ENCODE data around the gene ZFTA. TPM values are rescaled to one million over a fixed set of nuclear protein-coding genes. Genes with fewer than 3 reads are reported as not detected.
"Not testable (repeated sequence)": the region's sequence is repeated elsewhere in the genome, so short reads cannot be mapped to it uniquely, and the experiment has no call there.

Gene ZFTA
- polyA plus RNA-seq, 2 donors: 2.6 to 3.3 TPM

- H3K9me3 ChIP-seq (ENCODE audit: control insufficient read depth in 2 of 2, insufficient read depth in 1 of 2, low read depth in 1 of 2, low read length in 1 of 2): no peaks in the 10 kb centered on the region
- no peak overlapping the region for H3K27ac ChIP-seq (ENCODE audit: low read depth in 2 of 2, low read length in 1 of 2)
- no peaks in the 10 kb centered on the region for H3K27me3 ChIP-seq (ENCODE audit: control insufficient read depth in 1 of 2, insufficient read depth in 2 of 2, low read length in 2 of 2)
- H3K36me3 ChIP-seq (ENCODE audit: control insufficient read depth in 2 of 2, insufficient read depth in 2 of 2, low read length in 1 of 2): no peaks in the 10 kb centered on the region
- H3K4me1 ChIP-seq (ENCODE audit: control insufficient read depth in 2 of 2, insufficient read depth in 2 of 2, low read length in 1 of 2): no peaks in the 10 kb centered on the region
- WGBS, 2 donors: 94 to 95% methylated on average over 6 of the region's 6 CpGs
- H3K4me3 ChIP-seq (ENCODE audit: low read depth in 1 of 2, low read length in 2 of 2): no peak overlapping the region
Measured at GRCh38 chr11:63782749-63783148, 14.2 kb upstream of the ZFTA start.

GRCh38 chr11:63779039-63779438 is 10.5 kb upstream of the ZFTA start:
- Histone ChIP-seq H3K27ac (ENCODE audit: low read depth in 2 of 2, low read length in 1 of 2) (no peak overlapping the region), H3K4me1 (ENCODE audit: control insufficient read depth in 2 of 2, insufficient read depth in 2 of 2, low read length in 1 of 2) (no peaks in the 10 kb centered on the region), H3K4me3 (ENCODE audit: low read depth in 1 of 2, low read length in 2 of 2) (no peak overlapping the region), H3K27me3 (ENCODE audit: control insufficient read depth in 1 of 2, insufficient read depth in 2 of 2, low read length in 2 of 2) (no peaks in the 10 kb centered on the region), H3K9me3 (ENCODE audit: control insufficient read depth in 2 of 2, insufficient read depth in 1 of 2, low read depth in 1 of 2, low read length in 1 of 2) (no peaks in the 10 kb centered on the region), H3K36me3 (ENCODE audit: control insufficient read depth in 2 of 2, insufficient read depth in 2 of 2, low read length in 1 of 2) (no peaks in the 10 kb centered on the region)
- 62 to 65% methylated on average over 2 of the region's 2 CpGs for WGBS, 2 donors

- H3K36me3 ChIP-seq (ENCODE audit: control insufficient read depth in 2 of 2, insufficient read depth in 2 of 2, low read length in 1 of 2): no peaks in the 10 kb centered on the region
- 65 to 70% methylated on average over 3 of the region's 3 CpGs for WGBS, 2 donors
- H3K27me3 ChIP-seq (ENCODE audit: control insufficient read depth in 1 of 2, insufficient read depth in 2 of 2, low read length in 2 of 2): no peaks in the 10 kb centered on the region
- no peaks in the 10 kb centered on the region for H3K4me1 ChIP-seq (ENCODE audit: control insufficient read depth in 2 of 2, insufficient read depth in 2 of 2, low read length in 1 of 2)
- no peaks in the 10 kb centered on the region for H3K9me3 ChIP-seq (ENCODE audit: control insufficient read depth in 2 of 2, insufficient read depth in 1 of 2, low read depth in 1 of 2, low read length in 1 of 2)
- H3K4me3 ChIP-seq (ENCODE audit: low read depth in 1 of 2, low read length in 2 of 2): no peak overlapping the region
- no peak overlapping the region for H3K27ac ChIP-seq (ENCODE audit: low read depth in 2 of 2, low read length in 1 of 2)
Measured at GRCh38 chr11:63775191-63775590, 6.6 kb upstream of the ZFTA start.

GRCh38 chr11:63771741-63772318 is 3.3 kb upstream of the ZFTA start:
- H3K36me3 ChIP-seq (ENCODE audit: control insufficient read depth in 2 of 2, insufficient read depth in 2 of 2, low read length in 1 of 2); H3K27me3 ChIP-seq (ENCODE audit: control insufficient read depth in 1 of 2, insufficient read depth in 2 of 2, low read length in 2 of 2); H3K4me1 ChIP-seq (ENCODE audit: control insufficient read depth in 2 of 2, insufficient read depth in 2 of 2, low read length in 1 of 2); H3K27ac ChIP-seq (ENCODE audit: low read depth in 2 of 2, low read length in 1 of 2); H3K9me3 ChIP-seq (ENCODE audit: control insufficient read depth in 2 of 2, insufficient read depth in 1 of 2, low read depth in 1 of 2, low read length in 1 of 2); H3K4me3 ChIP-seq (ENCODE audit: low read depth in 1 of 2, low read length in 2 of 2): not testable (repeated sequence)
- WGBS, 2 donors: 89 to 90% methylated on average over 2 of the region's 2 CpGs

GRCh38 chr11:63770763-63771162 is 2.2 kb upstream of the ZFTA start:
- H3K9me3 ChIP-seq (ENCODE audit: control insufficient read depth in 2 of 2, insufficient read depth in 1 of 2, low read depth in 1 of 2, low read length in 1 of 2): no peaks in the 10 kb centered on the region
- H3K4me1 ChIP-seq (ENCODE audit: control insufficient read depth in 2 of 2, insufficient read depth in 2 of 2, low read length in 1 of 2): peaks cover 0 to 2% of the 10 kb centered on the region in 2 donors
- no peak overlapping the region for H3K27ac ChIP-seq (ENCODE audit: low read depth in 2 of 2, low read length in 1 of 2)
- no peaks in the 10 kb centered on the region for H3K36me3 ChIP-seq (ENCODE audit: control insufficient read depth in 2 of 2, insufficient read depth in 2 of 2, low read length in 1 of 2)
- no peak overlapping the region for H3K4me3 ChIP-seq (ENCODE audit: low read depth in 1 of 2, low read length in 2 of 2)
- WGBS, 2 donors: 86 to 87% methylated on average over 7 of the region's 7 CpGs
- H3K27me3 ChIP-seq (ENCODE audit: control insufficient read depth in 1 of 2, insufficient read depth in 2 of 2, low read length in 2 of 2): no peaks in the 10 kb centered on the region

GRCh38 chr11:63769714-63770455 is 1.3 kb upstream of the ZFTA start:
- no peaks in the 10 kb centered on the region for H3K9me3 ChIP-seq (ENCODE audit: control insufficient read depth in 2 of 2, insufficient read depth in 1 of 2, low read depth in 1 of 2, low read length in 1 of 2)
- no peaks in the 10 kb centered on the region for H3K27me3 ChIP-seq (ENCODE audit: control insufficient read depth in 1 of 2, insufficient read depth in 2 of 2, low read length in 2 of 2)
- H3K36me3 ChIP-seq (ENCODE audit: control insufficient read depth in 2 of 2, insufficient read depth in 2 of 2, low read length in 1 of 2): no peaks in the 10 kb centered on the region
- H3K4me3 ChIP-seq (ENCODE audit: low read depth in 1 of 2, low read length in 2 of 2): peak overlapping the region; percentile 63 to 85
- H3K4me1 ChIP-seq (ENCODE audit: control insufficient read depth in 2 of 2, insufficient read depth in 2 of 2, low read length in 1 of 2): peaks cover 0 to 2% of the 10 kb centered on the region in 2 donors
- peak overlapping the region; percentile 7 to 8 for H3K27ac ChIP-seq (ENCODE audit: low read depth in 2 of 2, low read length in 1 of 2)
- WGBS, 2 donors: 25 to 27% methylated on average over 35 of the region's 35 CpGs

- peaks cover 0 to 2% of the 10 kb centered on the region in 2 donors for H3K4me1 ChIP-seq (ENCODE audit: control insufficient read depth in 2 of 2, insufficient read depth in 2 of 2, low read length in 1 of 2)
- peak overlapping the region in 1 of 2 donors; percentile 8 for H3K27ac ChIP-seq (ENCODE audit: low read depth in 2 of 2, low read length in 1 of 2)
- peak overlapping the region; percentile 63 to 85 for H3K4me3 ChIP-seq (ENCODE audit: low read depth in 1 of 2, low read length in 2 of 2)
- WGBS, 2 donors: 0 to 1% methylated on average over 51 to 82 of the region's 82 CpGs
- no peaks in the 10 kb centered on the region for H3K9me3 ChIP-seq (ENCODE audit: control insufficient read depth in 2 of 2, insufficient read depth in 1 of 2, low read depth in 1 of 2, low read length in 1 of 2)
- H3K36me3 ChIP-seq (ENCODE audit: control insufficient read depth in 2 of 2, insufficient read depth in 2 of 2, low read length in 1 of 2): no peaks in the 10 kb centered on the region
- H3K27me3 ChIP-seq (ENCODE audit: control insufficient read depth in 1 of 2, insufficient read depth in 2 of 2, low read length in 2 of 2): no peaks in the 10 kb centered on the region
Measured at GRCh38 chr11:63769042-63769713, 603 bp upstream of the ZFTA start.

- peaks cover 0 to 3% of the 10 kb centered on the region in 2 donors for H3K36me3 ChIP-seq (ENCODE audit: control insufficient read depth in 2 of 2, insufficient read depth in 2 of 2, low read length in 1 of 2)
- peak overlapping the region; percentile 64 to 85 for H3K4me3 ChIP-seq (ENCODE audit: low read depth in 1 of 2, low read length in 2 of 2)
- no peaks in the 10 kb centered on the region for H3K9me3 ChIP-seq (ENCODE audit: control insufficient read depth in 2 of 2, insufficient read depth in 1 of 2, low read depth in 1 of 2, low read length in 1 of 2)
- H3K27me3 ChIP-seq (ENCODE audit: control insufficient read depth in 1 of 2, insufficient read depth in 2 of 2, low read length in 2 of 2): no peaks in the 10 kb centered on the region
- peak overlapping the region; percentile 15 to 78 for H3K27ac ChIP-seq (ENCODE audit: low read depth in 2 of 2, low read length in 1 of 2)
- peaks cover 2 to 4% of the 10 kb centered on the region in 2 donors for H3K4me1 ChIP-seq (ENCODE audit: control insufficient read depth in 2 of 2, insufficient read depth in 2 of 2, low read length in 1 of 2)
- WGBS, 2 donors: 0 to 1% methylated on average over 27 to 34 of the region's 34 CpGs
Measured at GRCh38 chr11:63767565-63768236, 874 bp downstream of the ZFTA start.

GRCh38 chr11:63767267-63767564 is 1.4 kb downstream of the ZFTA start:
- Histone ChIP-seq H3K4me1 (ENCODE audit: control insufficient read depth in 2 of 2, insufficient read depth in 2 of 2, low read length in 1 of 2) (peaks cover 2 to 4% of the 10 kb centered on the region in 2 donors), H3K36me3 (ENCODE audit: control insufficient read depth in 2 of 2, insufficient read depth in 2 of 2, low read length in 1 of 2) (peaks cover 0 to 3% of the 10 kb centered on the region in 2 donors), H3K9me3 (ENCODE audit: control insufficient read depth in 2 of 2, insufficient read depth in 1 of 2, low read depth in 1 of 2, low read length in 1 of 2) (no peaks in the 10 kb centered on the region), H3K27me3 (ENCODE audit: control insufficient read depth in 1 of 2, insufficient read depth in 2 of 2, low read length in 2 of 2) (no peaks in the 10 kb centered on the region), H3K4me3 (ENCODE audit: low read depth in 1 of 2, low read length in 2 of 2) (peak overlapping the region; percentile 64 to 85), H3K27ac (ENCODE audit: low read depth in 2 of 2, low read length in 1 of 2) (peak overlapping the region in 1 of 2 donors; percentile 35)
- 13 to 14% methylated on average over 4 of the region's 4 CpGs for WGBS, 2 donors

Data from esophagus (tissue), 2 donors.